HCT116 (cell line): ENCODE results near the gene SERPINB11.

Experiments used
- CBX3 ChIP-seq: IDR thresholded peaks from 2 replicates; pipeline ENCODE4 v1.6.1; 2012; ENCODE audit warnings: low read depth
- CEBPB ChIP-seq: IDR thresholded peaks from 2 replicates; pipeline ENCODE4 v1.6.1; 2012; ENCODE audit warnings: low read depth
- CTCF ChIP-seq, 3 experiments: fragments of 200-600 bp in 1 of 3; sonication (generic) in 1 of 3; IDR thresholded peaks in 2 of 3; conservative IDR thresholded peaks in 1 of 3; 2 replicates each; pipeline ENCODE4 v1.5.1; 2012 to 2017; ENCODE audit warnings: low read depth in 2 of 3, low read length in 2 of 3, antibody characterized with exemption in 1 of 3, borderline replicate concordance in 1 of 3, control low read depth in 1 of 3, mild to moderate bottlenecking in 1 of 3, mixed read lengths in 1 of 3, mixed run types in 1 of 3, moderate library complexity in 1 of 3; ENCODE audit not compliant: insufficient read depth in 1 of 3
- ELF1 ChIP-seq: IDR thresholded peaks from 2 replicates; pipeline ENCODE4 v1.6.1; 2012; ENCODE audit warnings: low read depth, borderline replicate concordance
- EZH2phosphoT487 ChIP-seq: fragments of 200-600 bp; IDR thresholded peaks from 2 replicates; pipeline ENCODE4 v1.6.1; 2018; ENCODE audit warnings: antibody characterized with exemption, borderline replicate concordance
- JUND ChIP-seq: IDR thresholded peaks from 2 replicates; pipeline ENCODE4 v1.6.1; 2012
- POLR2A ChIP-seq: IDR thresholded peaks from 2 replicates; pipeline ENCODE4 v1.7.0; 2011; ENCODE audit warnings: borderline replicate concordance; ENCODE audit not compliant: insufficient read depth, insufficient read length; ENCODE audit errors: extremely low read depth
- POLR2AphosphoS5 ChIP-seq: IDR thresholded peaks from 2 replicates; pipeline ENCODE4 v1.6.1; 2011; ENCODE audit warnings: mild to moderate bottlenecking, low read depth, low read length, moderate library complexity
- RAD21 ChIP-seq: IDR thresholded peaks from 2 replicates; pipeline ENCODE4 v1.6.1; 2012; ENCODE audit warnings: low read depth, mild to moderate bottlenecking
- REST ChIP-seq: IDR thresholded peaks from 2 replicates; pipeline ENCODE4 v1.6.1; 2012; ENCODE audit warnings: low read depth
- SIN3A ChIP-seq: IDR thresholded peaks from 2 replicates; pipeline ENCODE4 v1.6.1; 2012; ENCODE audit warnings: low read depth
- TCF7L2 ChIP-seq: IDR thresholded peaks from 2 replicates; pipeline ENCODE4 v1.7.0; 2011; ENCODE audit warnings: borderline replicate concordance, inconsistent platforms; ENCODE audit not compliant: insufficient read depth, insufficient read length; ENCODE audit errors: extremely low read depth
- ZNF274 ChIP-seq: fragments of 200-500 bp; sonication (Bioruptor generic); IDR thresholded peaks from 2 replicates; pipeline ENCODE4 v1.6.1; 2014; ENCODE audit warnings: mild to moderate bottlenecking, low read depth, low read length, inconsistent platforms
- TF ChIP-seq, protein P1 (sequence below): IDR thresholded peaks from 2 replicates; pipeline ENCODE4 v1.6.1; 2011; ENCODE audit warnings: mild to moderate bottlenecking, low read length, moderate library complexity; ENCODE audit not compliant: insufficient replicate concordance; ENCODE audit errors: extremely low read depth

DNA sequence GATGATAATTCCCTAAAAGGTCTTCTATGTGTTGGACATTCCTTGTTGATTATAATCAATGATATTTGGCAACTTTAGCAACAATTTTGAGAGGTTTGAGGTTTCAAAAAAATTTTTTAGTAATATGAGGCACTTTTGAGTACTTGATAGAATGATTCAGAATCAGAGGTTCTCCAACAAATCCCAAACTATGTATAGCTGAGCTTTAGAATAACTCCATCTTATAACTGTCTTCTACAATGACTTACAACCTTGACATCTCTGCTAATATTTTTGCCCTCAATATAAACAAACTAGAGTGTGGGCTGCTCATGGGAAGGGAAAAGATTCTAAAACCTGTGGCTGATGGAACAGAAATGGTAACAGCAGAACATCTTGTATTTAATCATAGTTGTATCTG lies 50.9 kb downstream of the SERPINB11 start:
- TF ChIP-seq TCF7L2, result no peak
- TF ChIP-seq, protein P1, sequence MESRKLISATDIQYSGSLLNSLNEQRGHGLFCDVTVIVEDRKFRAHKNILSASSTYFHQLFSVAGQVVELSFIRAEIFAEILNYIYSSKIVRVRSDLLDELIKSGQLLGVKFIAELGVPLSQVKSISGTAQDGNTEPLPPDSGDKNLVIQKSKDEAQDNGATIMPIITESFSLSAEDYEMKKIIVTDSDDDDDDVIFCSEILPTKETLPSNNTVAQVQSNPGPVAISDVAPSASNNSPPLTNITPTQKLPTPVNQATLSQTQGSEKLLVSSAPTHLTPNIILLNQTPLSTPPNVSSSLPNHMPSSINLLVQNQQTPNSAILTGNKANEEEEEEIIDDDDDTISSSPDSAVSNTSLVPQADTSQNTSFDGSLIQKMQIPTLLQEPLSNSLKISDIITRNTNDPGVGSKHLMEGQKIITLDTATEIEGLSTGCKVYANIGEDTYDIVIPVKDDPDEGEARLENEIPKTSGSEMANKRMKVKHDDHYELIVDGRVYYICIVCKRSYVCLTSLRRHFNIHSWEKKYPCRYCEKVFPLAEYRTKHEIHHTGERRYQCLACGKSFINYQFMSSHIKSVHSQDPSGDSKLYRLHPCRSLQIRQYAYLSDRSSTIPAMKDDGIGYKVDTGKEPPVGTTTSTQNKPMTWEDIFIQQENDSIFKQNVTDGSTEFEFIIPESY, result no peak
- TF ChIP-seq CTCF (IDR thresholded peaks at IDR 0.05 in 2 of 3, conservative IDR thresholded peaks at IDR 0.05 in 1 of 3; ENCODE audit: borderline replicate concordance in 1 of 3, insufficient read depth in 1 of 3, low read depth in 2 of 3, low read length in 2 of 3), result no peak
- no peak for TF ChIP-seq POLR2A
- TF ChIP-seq REST, result no peak
- TF ChIP-seq POLR2AphosphoS5, result no peak
- TF ChIP-seq RAD21, result no peak
- TF ChIP-seq CEBPB, result no peak
- TF ChIP-seq SIN3A, result no peak
- TF ChIP-seq EZH2phosphoT487, result no peak
- TF ChIP-seq CBX3, result no peak
- TF ChIP-seq JUND, result no peak
- TF ChIP-seq ELF1, result no peak
- TF ChIP-seq ZNF274, result no peak
